NCI-H2196 (cell line): ENCODE data around the gene KRT78.

Experiments
- DNase-seq: peaks from one replicate; lab custom pipeline; 2025; ENCODE audit not compliant: unreplicated experiment; lab: John Stamatoyannopoulos, UW

The KRT78 gene

DNA sequence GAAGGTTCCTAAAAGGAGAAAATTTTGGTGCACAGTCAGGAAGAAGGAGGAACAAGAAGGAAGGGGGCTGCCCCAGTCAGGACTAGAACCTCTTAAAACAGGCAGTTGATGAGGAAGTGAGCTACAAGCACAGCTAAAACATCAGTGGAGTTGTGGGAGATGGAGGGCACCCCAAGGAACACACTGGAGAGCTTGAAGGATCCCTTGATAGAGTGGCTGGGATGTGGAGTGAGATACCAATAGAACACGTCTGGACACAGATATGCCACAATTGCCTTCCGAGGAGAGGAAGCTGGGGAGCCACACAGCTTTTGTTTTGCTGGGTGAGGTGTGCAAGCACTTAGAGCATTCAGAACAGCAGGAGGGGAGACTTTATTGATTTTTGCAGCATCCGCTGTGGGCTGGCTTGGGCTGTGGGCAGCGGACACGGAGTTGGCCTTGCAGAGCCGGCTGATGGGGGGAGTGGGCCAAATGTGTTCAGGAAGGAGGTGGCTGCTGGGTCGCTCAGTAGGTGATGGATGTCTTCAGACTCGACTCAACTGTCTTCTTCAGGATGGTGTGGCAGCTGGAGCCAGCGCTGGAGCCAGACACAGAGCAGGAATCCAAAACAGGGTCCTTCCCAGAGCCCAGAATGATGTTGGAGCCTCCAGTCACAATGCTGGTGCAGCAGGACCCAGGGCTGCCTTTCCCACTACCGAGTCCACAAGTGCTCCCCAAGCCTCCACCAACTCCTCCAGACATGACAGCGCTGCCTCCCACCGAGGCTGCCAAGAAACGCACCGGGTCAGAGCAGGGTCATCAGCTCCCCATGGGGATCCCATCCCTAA, 10.0 kb downstream of the KRT78 start:
- DNase-seq: no peak

DNA sequence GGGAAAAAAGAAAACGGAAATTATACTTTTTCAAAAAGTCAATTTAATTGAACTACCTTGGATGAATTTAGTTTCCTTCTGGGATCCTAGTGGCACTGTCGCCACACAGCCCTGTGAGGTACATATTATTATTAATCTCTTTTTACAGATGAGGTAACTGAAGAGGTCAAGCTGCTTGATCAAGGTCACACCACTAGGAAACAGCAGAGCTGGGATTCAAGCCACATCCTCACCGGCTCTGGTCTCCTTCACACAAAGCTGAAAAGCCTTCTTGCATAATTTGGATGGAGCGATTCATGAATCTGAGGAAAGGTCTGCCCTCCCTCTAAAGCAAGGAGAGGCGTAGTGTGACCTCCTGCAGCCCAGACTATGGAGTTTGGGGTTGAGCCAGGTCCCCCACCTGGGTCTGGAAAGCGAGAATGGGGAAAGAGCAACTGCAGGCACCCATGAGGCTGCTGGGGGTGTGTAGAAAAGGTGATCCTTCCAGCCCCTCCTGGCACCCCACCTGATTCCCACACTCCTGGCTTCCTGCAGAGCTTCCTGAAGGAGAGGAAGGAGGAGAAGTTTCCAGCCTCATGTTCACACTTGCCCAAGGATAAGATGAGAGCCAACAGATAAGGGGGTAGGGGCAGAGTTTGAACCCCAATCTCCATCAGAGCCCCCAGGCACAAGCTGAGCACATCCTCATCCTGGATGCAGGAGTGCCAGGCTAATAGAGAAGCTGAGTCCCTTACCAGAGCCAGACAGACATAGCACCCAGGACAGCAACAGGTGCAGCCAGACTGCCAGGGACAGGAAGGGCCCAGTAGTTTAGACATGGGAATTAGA, 10.8 kb downstream of the KRT78 start:
- DNase-seq: no peak

DNA sequence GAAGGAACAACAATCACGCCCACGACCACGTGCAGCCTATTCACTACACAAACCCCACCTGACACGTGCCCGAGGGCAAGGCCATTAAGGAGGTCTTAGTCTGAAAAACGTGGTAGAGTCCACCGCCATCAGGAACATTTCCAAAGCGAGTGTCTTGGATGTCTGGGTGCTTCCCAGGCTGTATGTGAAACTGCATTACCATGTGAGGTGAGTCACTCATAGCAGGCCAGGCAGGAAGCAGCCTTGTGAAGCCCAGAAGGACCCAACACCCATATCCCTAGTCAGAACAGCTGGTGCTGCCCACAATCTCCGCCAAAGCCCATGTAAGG, 11.4 kb downstream of the KRT78 start:
- DNase-seq: no peak

DNA sequence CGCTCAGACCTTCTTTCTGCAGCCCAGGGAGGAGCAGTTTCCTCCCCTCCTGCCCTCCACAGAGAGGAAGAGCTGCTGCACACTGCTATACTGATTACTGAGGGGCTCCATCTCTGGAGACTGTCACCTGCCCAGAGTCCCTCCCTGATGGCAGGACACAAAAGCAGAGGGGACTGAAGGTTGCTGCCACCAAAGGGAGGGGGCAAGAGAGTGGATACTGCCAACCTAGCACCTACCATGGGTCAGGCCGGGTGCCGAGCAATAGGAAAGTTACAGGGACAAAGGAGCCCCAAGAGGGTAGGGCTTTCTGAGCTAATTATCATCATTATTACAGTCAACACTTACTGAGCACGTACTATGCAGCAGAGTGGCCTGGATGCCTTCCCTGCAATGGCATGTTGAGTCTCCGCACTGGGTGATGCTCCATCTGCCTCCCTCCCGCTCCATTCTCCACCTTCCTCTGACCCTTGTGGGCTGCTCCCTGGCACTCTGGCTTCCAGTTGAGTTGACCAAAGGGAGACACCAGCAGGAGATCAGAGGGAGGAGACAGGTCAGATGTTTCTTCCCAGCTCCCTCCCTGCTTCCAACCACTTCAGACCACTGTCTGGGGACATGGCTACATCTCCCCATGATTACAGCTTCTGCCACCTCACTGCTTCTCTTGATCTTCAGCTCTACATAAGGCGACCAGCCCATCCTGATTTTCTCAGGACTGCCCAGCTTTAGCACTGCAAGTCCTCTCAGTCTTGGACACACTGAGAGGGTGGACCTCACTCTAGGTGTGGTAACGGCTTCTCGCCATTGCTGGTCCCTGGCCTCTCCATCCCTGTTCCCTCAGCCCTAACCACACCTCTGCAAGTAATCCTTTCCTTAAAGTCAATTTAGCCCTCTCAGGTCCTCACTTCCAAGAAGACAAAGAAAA, 12.0 kb downstream of the KRT78 start:
- no peak for DNase-seq

DNA sequence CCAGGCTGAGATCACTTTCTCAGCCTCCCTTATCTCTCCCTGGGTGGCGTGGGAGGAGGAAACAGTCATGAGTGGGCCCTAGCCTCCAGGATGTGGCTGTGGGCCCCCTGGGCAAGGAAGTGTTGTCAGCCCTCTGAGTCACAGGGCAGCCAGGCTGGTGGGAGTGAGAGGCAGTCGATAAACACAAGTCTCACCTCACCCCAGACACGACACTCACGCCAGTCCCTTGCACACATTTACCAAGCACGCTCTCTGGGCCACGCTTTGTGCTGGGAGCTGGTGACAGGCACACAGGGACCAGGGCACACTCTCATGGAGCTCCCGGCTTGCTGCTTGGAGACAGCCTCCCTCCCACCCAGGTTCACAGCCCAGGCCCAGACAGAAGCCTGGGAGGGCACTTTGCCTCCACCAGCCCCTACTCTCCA, 12.7 kb downstream of the KRT78 start:
- no peak for DNase-seq

GRCh38 chr12:52835271-52836041, 13.3 kb downstream of the KRT78 start:
- DNase-seq: no peak

DNA sequence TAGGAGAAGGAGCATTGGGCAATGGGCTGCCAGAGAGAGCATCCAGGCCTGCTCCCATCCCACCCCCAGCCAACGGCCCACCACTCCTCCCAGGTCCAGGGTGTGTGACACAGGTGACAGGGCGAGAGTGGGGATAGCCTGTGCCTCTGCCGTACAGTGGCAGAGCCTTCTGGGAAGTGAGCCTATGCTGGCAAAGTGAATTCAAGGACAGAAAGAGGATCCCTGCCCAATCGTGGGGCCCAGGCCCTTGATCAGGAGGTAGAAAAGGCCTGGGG, 14.1 kb downstream of the KRT78 start:
- DNase-seq: no peak

- DNase-seq: no peak
Measured at GRCh38 chr12:52833922-52834726, 14.7 kb downstream of the KRT78 start, which contains the start of gene KRT79. Gene KRT79, minus strand, starts transcription at chr12:52834311. Its CDS starts 51 bp downstream, at chr12:52834260.

DNA sequence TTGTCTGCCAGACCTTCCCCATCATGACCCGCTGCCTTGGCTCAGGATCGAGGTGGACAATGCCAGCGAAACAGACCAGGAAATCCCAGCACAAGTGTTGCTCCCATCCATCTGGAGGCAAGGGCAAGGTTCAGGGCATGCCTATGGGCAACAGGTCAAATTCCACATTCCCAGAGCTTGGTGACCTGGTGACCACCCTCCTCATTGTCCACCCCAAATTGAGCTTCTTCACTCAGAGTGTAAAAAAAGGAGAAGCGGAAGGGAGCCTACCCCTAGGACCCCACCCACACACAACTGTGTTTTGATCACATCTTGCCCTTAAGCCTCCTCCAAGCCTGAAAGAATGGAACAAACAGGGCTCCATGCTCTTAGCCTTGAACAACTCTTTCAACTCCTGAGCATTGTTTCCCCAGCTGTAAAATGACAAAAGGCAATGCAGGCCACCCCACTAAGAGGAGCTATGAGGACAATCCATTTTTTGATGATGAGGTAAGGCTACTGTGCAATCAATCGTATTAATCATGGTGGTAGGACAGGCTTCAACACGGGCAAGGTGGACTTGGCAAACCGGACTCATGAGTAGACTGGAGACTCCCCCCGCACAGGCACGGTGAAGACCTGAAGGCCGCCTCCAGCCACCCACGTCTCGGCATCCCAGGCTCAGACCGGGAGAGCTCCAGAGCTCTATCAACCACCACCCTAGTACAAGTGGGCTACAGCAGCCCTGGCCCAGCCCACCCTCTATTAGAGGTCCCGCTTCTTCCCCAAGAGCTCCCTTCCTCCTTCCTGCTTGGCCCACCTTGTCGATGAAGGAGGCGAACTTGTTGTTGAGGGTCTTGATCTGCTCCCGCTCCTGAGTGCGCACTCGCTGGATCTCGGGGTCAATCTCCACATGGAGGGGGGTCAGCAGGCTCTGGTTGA, 15.5 kb downstream of the KRT78 start:
- no peak for DNase-seq

DNA sequence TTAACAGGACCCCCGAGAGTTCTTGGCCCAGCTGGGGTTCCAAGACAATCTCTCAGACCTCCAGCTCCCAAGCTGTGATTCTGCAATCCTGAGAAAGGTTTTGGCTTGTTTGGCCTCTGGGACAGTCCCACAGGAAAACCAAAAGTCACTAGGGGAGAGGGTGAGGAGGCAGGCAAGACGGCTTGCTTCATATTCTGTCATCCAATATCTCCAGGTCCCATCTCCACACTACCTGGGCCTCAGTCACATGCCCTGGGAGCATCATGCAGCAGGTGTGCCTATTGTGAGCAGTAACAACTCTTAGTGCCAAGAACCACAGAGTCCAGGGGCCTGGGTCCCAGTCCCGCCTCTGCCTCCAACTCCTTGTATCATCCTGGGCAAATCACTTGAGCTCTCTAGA, 16.3 kb downstream of the KRT78 start:
- no peak for DNase-seq

DNA sequence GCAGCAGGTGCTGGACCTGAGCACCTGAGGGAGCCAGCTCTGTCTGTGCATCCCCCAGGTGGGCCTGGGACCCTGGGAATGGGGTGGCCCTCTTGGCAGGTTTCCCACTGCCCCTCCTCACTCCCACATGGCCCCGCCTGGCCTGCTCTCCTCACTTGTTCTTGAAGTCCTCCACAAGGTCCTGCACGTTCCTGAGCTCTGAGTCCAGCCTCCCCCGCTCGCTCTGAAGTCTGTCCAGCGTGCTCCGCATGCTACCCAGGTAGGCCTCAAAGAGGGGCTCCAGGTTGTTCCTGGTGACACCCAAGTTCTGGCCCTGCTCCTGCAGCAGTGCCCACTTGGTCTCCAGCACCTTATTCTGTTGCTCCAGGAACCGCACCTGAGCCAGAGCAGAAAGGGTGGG, 17.5 kb downstream of the KRT78 start:
- no peak for DNase-seq

- DNase-seq: no peak
Measured at GRCh38 chr12:52829986-52830770, 18.6 kb downstream of the KRT78 start.

DNA sequence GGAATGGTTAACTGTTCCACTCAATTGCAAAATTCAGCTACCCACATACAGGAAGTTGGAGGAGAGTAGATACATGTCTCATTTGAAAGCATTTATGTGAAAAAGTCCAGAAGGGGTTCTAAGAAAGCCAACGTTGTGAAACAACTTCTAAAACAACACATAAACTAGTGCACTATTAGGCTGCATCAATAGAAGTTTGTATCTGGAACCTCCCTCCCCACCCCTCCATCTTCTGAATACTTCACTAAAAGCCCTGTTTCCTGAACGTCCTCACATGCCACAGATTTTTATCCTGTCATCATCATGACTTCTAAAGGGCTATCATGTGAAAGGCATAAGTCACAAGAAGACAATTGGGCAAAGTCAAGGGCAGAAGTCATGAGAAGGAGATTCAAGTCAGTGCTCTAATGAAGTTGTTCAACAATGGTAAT, 20.2 kb downstream of the KRT78 start:
- no peak for DNase-seq

DNA sequence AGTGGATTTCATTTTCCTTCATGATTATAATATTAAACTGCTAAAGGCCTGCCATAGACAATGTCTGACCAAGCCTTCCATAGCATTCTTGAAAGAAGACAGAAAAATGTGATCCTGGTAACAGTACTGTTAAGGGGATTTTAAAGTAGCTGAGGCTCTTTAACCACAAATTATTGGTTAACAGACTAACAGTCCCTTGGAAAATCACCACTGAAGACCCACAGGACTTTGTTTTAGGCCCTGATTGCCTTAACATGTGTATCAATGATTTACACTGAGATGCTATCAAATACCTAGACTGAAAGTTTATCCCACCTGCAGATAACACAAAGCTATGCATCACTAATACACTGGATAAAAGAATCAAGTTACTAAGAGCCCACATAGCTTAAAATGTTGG, 20.6 kb downstream of the KRT78 start:
- DNase-seq: no peak

- DNase-seq: no peak
Measured at GRCh38 chr12:52827499-52828090, 21.2 kb downstream of the KRT78 start.

- no peak for DNase-seq
Measured at GRCh38 chr12:52826611-52827498, 21.9 kb downstream of the KRT78 start.

- DNase-seq: no peak
Measured at GRCh38 chr12:52825961-52826360, 22.8 kb downstream of the KRT78 start.
